ENCODE data around the gene TTC28. TPM values are rescaled to one million over a fixed set of nuclear protein-coding genes. Genes with fewer than 3 reads are reported as not detected.

TTC28 gene
- total RNA-seq, 2 donors from 2014 or later: 29.2 to 74.6 TPM

DNA sequence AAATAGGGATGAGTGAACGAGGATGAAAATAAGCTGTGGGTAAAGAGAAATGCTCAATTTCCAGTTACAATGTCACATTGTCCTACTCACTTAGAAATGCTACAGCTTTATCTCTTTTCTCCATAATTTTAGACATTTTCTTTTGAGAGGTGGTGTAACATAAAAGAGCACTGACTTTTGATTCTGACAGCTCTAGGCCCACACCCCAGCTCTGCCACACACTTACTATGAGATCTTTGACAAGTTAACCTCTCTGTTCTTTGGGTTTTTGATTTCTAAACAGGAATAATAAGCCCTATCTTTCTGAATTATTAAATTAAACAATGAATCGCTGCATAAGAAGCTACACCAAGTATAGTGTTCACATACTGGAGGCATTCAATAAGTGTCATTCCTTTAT, 532.2 kb downstream of the TTC28 start:
- no peaks in the 10 kb centered on the region for H3K36me3 ChIP-seq
- no peaks in the 10 kb centered on the region for H3K4me1 ChIP-seq (replicated peaks)
- no peaks in the 10 kb centered on the region for H3K9me3 ChIP-seq
- H3K4me3 ChIP-seq: no peak overlapping the region
- TF ChIP-seq, protein P1, sequence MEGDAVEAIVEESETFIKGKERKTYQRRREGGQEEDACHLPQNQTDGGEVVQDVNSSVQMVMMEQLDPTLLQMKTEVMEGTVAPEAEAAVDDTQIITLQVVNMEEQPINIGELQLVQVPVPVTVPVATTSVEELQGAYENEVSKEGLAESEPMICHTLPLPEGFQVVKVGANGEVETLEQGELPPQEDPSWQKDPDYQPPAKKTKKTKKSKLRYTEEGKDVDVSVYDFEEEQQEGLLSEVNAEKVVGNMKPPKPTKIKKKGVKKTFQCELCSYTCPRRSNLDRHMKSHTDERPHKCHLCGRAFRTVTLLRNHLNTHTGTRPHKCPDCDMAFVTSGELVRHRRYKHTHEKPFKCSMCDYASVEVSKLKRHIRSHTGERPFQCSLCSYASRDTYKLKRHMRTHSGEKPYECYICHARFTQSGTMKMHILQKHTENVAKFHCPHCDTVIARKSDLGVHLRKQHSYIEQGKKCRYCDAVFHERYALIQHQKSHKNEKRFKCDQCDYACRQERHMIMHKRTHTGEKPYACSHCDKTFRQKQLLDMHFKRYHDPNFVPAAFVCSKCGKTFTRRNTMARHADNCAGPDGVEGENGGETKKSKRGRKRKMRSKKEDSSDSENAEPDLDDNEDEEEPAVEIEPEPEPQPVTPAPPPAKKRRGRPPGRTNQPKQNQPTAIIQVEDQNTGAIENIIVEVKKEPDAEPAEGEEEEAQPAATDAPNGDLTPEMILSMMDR (IDR thresholded peaks at IDR 0.05): no peak
- no peak overlapping the region for H3K27ac ChIP-seq
- WGBS: 71% methylated on average over 2 of the region's 2 CpGs
- H3K27me3 ChIP-seq (replicated peaks; ENCODE audit: insufficient read depth): no peaks in the 10 kb centered on the region
- no peak for DNase-seq (ENCODE audit: low spot score)
- intact Hi-C loops (cut with DNase I): no loop called here

DNA sequence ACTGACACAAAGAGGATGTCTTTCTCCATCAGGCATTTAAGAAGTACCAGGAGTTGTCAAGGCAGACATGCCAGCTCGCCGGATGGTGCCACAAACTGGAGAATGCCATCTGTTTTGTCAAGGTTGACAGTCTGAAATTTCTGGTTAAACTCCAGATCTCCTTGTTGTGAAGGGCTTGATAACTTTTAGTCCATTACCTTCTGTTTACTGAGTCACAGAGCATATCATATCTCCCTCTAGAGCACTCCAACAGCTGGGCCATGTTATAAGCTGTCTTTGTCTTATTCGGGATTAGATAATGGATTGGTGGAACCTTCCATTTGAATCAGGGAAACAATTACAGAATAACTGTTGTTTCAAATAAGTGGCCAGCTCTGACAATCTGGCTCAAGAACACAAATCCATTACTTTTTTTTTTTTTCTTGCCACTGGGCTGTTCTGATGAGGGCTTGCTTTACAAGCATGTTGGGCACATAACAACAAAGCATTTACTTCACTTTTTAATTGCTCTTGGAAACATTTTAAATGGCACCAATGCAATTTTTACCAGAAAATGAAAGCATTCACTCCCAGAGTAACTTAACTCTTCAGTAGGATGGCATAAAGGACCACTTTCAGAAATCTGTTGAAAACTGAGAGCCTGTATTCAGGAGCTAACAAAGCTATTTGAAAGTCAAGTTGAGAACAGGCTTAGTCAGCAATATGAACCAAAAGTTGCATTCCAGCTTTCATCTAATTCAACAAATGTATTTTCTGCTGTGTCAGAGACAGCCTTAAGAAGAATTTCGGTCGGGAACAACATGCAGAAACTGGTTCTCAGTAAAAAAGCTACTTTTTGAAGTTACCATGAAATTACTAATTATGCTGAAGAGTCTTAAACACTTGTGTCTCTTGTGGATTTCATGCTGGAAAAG, 533.0 kb downstream of the TTC28 start:
- Histone ChIP-seq H3K4me3 (no peak overlapping the region), H3K4me1 (replicated peaks) (no peaks in the 10 kb centered on the region), H3K9me3 (no peaks in the 10 kb centered on the region), H3K27me3 (replicated peaks; ENCODE audit: insufficient read depth) (no peaks in the 10 kb centered on the region), H3K36me3 (no peaks in the 10 kb centered on the region), H3K27ac (no peak overlapping the region)
- no peak for DNase-seq (ENCODE audit: low spot score)
- intact Hi-C loops (cut with DNase I): no loop called here
- WGBS: 56% methylated on average over 5 of the region's 5 CpGs
- TF ChIP-seq POLR2AphosphoS5 (IDR thresholded peaks at IDR 0.05) (no peak), POLR2A (IDR thresholded peaks at IDR 0.05) (no peak)
- TF ChIP-seq, protein P1 (IDR thresholded peaks at IDR 0.05): no peak

DNA sequence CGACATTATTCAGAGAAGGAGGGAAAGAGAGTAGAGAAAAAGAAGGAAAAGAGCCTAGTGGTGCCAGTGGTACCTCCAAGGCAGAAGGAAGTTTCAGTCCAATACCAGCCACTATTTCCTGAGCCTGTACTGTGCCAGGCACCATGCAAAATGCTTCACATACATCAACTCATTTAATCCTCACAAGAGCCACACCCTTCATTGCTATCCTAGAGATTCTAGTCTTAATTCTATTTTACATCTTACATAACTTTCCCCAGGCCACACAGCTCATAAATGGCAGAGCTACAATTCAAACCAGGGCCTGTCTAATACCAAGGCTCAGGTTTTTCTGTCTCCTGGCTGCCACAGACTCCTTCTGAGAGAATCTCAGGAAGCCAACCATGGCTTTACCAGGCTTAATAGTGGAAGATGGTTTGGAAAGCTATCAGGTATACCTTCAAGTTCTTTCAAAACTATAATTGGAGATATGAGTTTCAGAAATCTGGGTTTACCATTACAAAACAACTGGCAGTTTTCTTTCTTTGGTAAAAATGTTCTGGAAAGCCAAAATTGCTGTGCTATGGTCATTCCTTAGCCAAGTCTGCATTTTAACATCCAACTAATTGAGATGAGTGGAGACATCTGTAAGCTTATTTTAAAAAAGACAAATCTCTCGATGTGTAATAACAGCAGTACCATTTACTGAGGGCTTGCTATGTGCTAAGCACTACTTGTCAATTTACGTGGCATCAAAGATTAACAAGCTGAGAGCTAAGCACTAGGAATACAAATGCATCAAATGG, 535.5 kb downstream of the TTC28 start:
- no peak for DNase-seq (ENCODE audit: low spot score)
- TF ChIP-seq, protein P1 (IDR thresholded peaks at IDR 0.05): no peak
- TF ChIP-seq POLR2AphosphoS5 (IDR thresholded peaks at IDR 0.05) (no peak), POLR2A (IDR thresholded peaks at IDR 0.05) (no peak)
- Histone ChIP-seq H3K27ac (no peak overlapping the region), H3K27me3 (replicated peaks; ENCODE audit: insufficient read depth) (no peaks in the 10 kb centered on the region), H3K36me3 (no peaks in the 10 kb centered on the region), H3K4me3 (no peak overlapping the region), H3K9me3 (no peaks in the 10 kb centered on the region), H3K4me1 (replicated peaks) (no peaks in the 10 kb centered on the region)
- 80% methylated on average over 3 of the region's 3 CpGs for WGBS
- intact Hi-C loops (cut with DNase I): no loop called here

DNA sequence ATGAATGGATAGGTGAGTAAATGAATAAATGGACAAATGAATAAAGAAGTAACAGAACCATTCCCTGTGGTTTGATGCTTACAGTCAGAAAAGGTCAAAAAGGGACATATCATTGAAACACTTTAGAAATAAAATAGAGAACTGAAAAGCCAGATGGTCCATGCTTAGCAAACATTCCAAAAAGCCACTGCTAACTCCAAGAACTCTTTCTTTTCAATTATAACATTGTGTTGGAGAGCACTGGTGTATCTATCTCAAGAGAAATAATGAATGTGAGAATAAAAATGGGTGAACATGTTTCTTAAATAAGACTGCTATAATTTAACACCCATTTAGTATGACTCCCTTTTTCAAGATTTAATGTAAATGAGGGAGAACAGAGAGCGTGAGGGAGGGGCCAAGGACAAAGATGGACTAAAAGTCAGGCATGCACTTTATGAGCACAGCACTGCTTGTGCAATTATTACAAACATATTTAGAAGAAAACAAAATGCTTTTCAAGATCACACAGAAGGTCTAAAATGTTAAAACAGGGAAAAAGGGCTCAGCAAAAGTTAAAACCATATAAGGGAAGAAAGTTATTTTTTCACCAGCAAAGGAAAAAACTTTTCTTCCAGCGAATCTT, 536.3 kb downstream of the TTC28 start:
- Histone ChIP-seq H3K27ac (no peak overlapping the region), H3K4me1 (replicated peaks) (no peaks in the 10 kb centered on the region)
- TF ChIP-seq POLR2AphosphoS5 (IDR thresholded peaks at IDR 0.05) (no peak), POLR2A (IDR thresholded peaks at IDR 0.05) (no peak)
- TF ChIP-seq, protein P1 (IDR thresholded peaks at IDR 0.05): no peak

More for the DNA sequence above, 536.3 kb downstream of the TTC28 start:
- no peaks in the 10 kb centered on the region for H3K9me3 ChIP-seq
- intact Hi-C loops (cut with DNase I): no loop called here
- 86% methylated on average over 2 of the region's 2 CpGs for WGBS
- H3K4me3 ChIP-seq: no peak overlapping the region
- H3K27me3 ChIP-seq (replicated peaks; ENCODE audit: insufficient read depth): no peaks in the 10 kb centered on the region
- no peak for DNase-seq (ENCODE audit: low spot score)
- no peaks in the 10 kb centered on the region for H3K36me3 ChIP-seq
